B cell (primary cell): ENCODE results near the gene ICAM5.
"Not testable (repeated sequence)": the region's sequence is repeated elsewhere in the genome, so short reads cannot be mapped to it uniquely, and the experiment has no call there.

ENCODE experiments used
- EZH2 ChIP-seq: IDR thresholded peaks from 2 replicates; pipeline ENCODE4 v1.6.1; 2012; ENCODE audit warnings: borderline replicate concordance, low read depth, mild to moderate bottlenecking, moderate library complexity, low read length; ENCODE audit not compliant: insufficient read depth, poor library complexity, severe bottlenecking
- TF ChIP-seq, protein P1 (sequence below): fragments of 200-600 bp; IDR thresholded peaks from one replicate; pipeline ENCODE4 v1.8.0; 2022; ENCODE audit warnings: antibody characterized with exemption, mild to moderate bottlenecking

DNA sequence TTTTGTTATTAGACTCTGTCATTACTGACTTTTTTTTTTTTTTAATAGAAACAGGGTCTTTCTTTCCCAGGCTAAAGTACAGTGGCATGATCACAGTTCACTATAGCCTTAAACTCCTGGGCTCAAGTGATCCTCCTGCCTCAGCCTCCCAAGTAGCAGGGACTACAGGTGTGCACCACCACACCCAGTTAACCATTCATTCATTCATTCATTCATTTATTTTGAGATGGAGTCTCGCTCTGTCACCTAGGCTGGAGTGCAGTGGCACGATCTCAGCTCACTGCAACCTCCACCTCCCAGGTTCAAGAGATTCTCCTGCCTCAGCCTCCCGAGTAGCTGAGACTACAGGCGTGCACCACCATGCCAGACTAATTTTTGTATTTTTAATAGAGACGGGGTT lies 7.7 kb upstream of the ICAM5 start:
- TF ChIP-seq, protein P1, sequence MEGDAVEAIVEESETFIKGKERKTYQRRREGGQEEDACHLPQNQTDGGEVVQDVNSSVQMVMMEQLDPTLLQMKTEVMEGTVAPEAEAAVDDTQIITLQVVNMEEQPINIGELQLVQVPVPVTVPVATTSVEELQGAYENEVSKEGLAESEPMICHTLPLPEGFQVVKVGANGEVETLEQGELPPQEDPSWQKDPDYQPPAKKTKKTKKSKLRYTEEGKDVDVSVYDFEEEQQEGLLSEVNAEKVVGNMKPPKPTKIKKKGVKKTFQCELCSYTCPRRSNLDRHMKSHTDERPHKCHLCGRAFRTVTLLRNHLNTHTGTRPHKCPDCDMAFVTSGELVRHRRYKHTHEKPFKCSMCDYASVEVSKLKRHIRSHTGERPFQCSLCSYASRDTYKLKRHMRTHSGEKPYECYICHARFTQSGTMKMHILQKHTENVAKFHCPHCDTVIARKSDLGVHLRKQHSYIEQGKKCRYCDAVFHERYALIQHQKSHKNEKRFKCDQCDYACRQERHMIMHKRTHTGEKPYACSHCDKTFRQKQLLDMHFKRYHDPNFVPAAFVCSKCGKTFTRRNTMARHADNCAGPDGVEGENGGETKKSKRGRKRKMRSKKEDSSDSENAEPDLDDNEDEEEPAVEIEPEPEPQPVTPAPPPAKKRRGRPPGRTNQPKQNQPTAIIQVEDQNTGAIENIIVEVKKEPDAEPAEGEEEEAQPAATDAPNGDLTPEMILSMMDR = not testable (repeated sequence)
- TF ChIP-seq EZH2 = not testable (repeated sequence)
